Natural killer cell (primary cell): ENCODE data around the gene TMEM8B. TPM values are rescaled to one million over a fixed set of nuclear protein-coding genes. Genes with fewer than 3 reads are reported as not detected.
A peak's percentile ranks its signal among the peaks of the same experiment; 100 is the strongest.

Experiments used
- ATAC-seq, 3 donors: fragments of 150-1000 bp in 2 of 3; fragments of 200-7000 bp in 1 of 3; cut with Tn5 transposase; 1 replicate in 1 of 3; 2 replicates in 2 of 3; pipeline ENCODE4 v1.10.0; 2021; ENCODE audit warnings: mild to moderate bottlenecking in 2 of 3, moderate library complexity in 2 of 3
- DNase-seq, 2 donors: peaks; one replicate each; pipeline versions ENCODE4 v3.0.0 to v3.0.0-alpha.2; 2013 to 2021; ENCODE audit warnings: mixed read lengths in 1 of 2
- H3K27ac ChIP-seq: one replicate; pipeline ENCODE4 v1.5.1; 2013; ENCODE audit warnings: mild to moderate bottlenecking, low read length
- H3K27me3 ChIP-seq: one replicate; pipeline ENCODE4 v1.6.1; 2013; ENCODE audit warnings: low read length; ENCODE audit not compliant: control insufficient read depth, insufficient read depth
- H3K36me3 ChIP-seq: one replicate; pipeline ENCODE4 v1.6.1; 2013; ENCODE audit warnings: low read length; ENCODE audit not compliant: control insufficient read depth, insufficient read depth
- H3K4me1 ChIP-seq: one replicate; pipeline ENCODE4 v1.6.1; 2013; ENCODE audit warnings: low read length; ENCODE audit not compliant: control insufficient read depth, insufficient read depth
- H3K4me3 ChIP-seq: one replicate; pipeline ENCODE4 v1.5.1; 2013; ENCODE audit warnings: low read length
- H3K9me3 ChIP-seq: one replicate; pipeline ENCODE4 v1.6.1; 2013; ENCODE audit warnings: low read length; ENCODE audit not compliant: control insufficient read depth, insufficient read depth
- H3K27ac Mint-ChIP-seq, 2 donors: one replicate each; pipeline ENCODE4 v1.8.0; 2022; ENCODE audit warnings: mild to moderate bottlenecking in 2 of 2, mixed read lengths in 2 of 2, moderate library complexity in 1 of 2
- H3K27me3 Mint-ChIP-seq, 2 donors: one replicate each; pipeline ENCODE4 v1.8.0; 2022; ENCODE audit warnings: low read depth in 2 of 2, mixed read lengths in 2 of 2
- H3K36me3 Mint-ChIP-seq: one replicate; pipeline ENCODE4 v1.8.0; 2022; ENCODE audit warnings: mixed read lengths
- H3K4me1 Mint-ChIP-seq, 2 donors: one replicate each; pipeline ENCODE4 v1.8.0; 2022; ENCODE audit warnings: mixed read lengths in 2 of 2
- H3K4me3 Mint-ChIP-seq: one replicate; pipeline ENCODE4 v1.8.0; 2022; ENCODE audit warnings: mild to moderate bottlenecking, moderate library complexity, mixed read lengths
- H3K9me3 Mint-ChIP-seq, 2 donors: one replicate each; pipeline ENCODE4 v1.8.0; 2022; ENCODE audit warnings: mixed read lengths in 2 of 2
- WGBS: methylation state at CpG from one replicate; pipeline ENCODE4 v1.1.7; 2013; ENCODE audit warnings: missing lambda C conversion rate; ENCODE audit not compliant: insufficient coverage; 5-methylcytosine and 5-hydroxymethylcytosine counted together
- intact Hi-C: fragments of 100-400 bp; cut with micrococcal nuclease; formaldehyde crosslinking; loops from one replicate; pipeline ENCODE4 v1.14.2; 2022
- total RNA-seq, 4 donors: library from RNA; stranded (reverse); fragments of 120-200 nt in 1 of 4; gene quantifications; one replicate each; pipeline versions ENCODE4 v1.2.3 to v1.2.4, GENCODE V29; 2013 to 2022
- TF ChIP-seq, protein P1 (sequence below): fragments of 200-600 bp; IDR thresholded peaks from one replicate; pipeline ENCODE4 v1.8.0; 2022; ENCODE audit warnings: antibody characterized with exemption

TMEM8B gene
- total RNA-seq, 3 donors from 2014 or later (not counting 1 experiment from before 2014, with no cell fraction given), result 5.2 to 7.8 (median 5.4) TPM

- intact Hi-C loops, result no loop called here
- H3K27me3 Mint-ChIP-seq, result no peaks in the 10 kb centered on the region
- H3K36me3 Mint-ChIP-seq, result no peaks in the 10 kb centered on the region
- TF ChIP-seq, protein P1, sequence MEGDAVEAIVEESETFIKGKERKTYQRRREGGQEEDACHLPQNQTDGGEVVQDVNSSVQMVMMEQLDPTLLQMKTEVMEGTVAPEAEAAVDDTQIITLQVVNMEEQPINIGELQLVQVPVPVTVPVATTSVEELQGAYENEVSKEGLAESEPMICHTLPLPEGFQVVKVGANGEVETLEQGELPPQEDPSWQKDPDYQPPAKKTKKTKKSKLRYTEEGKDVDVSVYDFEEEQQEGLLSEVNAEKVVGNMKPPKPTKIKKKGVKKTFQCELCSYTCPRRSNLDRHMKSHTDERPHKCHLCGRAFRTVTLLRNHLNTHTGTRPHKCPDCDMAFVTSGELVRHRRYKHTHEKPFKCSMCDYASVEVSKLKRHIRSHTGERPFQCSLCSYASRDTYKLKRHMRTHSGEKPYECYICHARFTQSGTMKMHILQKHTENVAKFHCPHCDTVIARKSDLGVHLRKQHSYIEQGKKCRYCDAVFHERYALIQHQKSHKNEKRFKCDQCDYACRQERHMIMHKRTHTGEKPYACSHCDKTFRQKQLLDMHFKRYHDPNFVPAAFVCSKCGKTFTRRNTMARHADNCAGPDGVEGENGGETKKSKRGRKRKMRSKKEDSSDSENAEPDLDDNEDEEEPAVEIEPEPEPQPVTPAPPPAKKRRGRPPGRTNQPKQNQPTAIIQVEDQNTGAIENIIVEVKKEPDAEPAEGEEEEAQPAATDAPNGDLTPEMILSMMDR, result no peak
- DNase-seq (no peak), ATAC-seq (no peak)
- no peak overlapping the region for H3K4me3 ChIP-seq
- 90% methylated on average over 34 of the region's 34 CpGs for WGBS
- no peaks in the 10 kb centered on the region for H3K36me3 ChIP-seq
- no peak overlapping the region for H3K4me3 Mint-ChIP-seq
- peaks cover 30% of the 10 kb centered on the region for H3K4me1 ChIP-seq
- no peaks in the 10 kb centered on the region for H3K27me3 ChIP-seq
- H3K27ac ChIP-seq, result no peak overlapping the region
- peaks cover 0 to 12% of the 10 kb centered on the region in 2 donors for H3K4me1 Mint-ChIP-seq
- no peaks in the 10 kb centered on the region for H3K9me3 Mint-ChIP-seq
- H3K27ac Mint-ChIP-seq, result no peak overlapping the region
- H3K9me3 ChIP-seq, result no peaks in the 10 kb centered on the region
These were observed 80.9 kb downstream of the TMEM8B start for GRCh38 chr9:35909687-35910612.

- no peak for ATAC-seq
- no peaks in the 10 kb centered on the region for H3K27me3 Mint-ChIP-seq
- no peak overlapping the region for H3K27ac Mint-ChIP-seq
- H3K4me1 ChIP-seq, result peaks cover 30% of the 10 kb centered on the region
- H3K27ac ChIP-seq, result no peak overlapping the region
- no peaks in the 10 kb centered on the region for H3K9me3 ChIP-seq
- no peaks in the 10 kb centered on the region for H3K36me3 Mint-ChIP-seq
- no peaks in the 10 kb centered on the region for H3K9me3 Mint-ChIP-seq
- peak in 1 of 2 donors; percentile 71 for DNase-seq
- H3K4me3 Mint-ChIP-seq, result no peak overlapping the region
- no peak overlapping the region for H3K4me3 ChIP-seq
- H3K4me1 Mint-ChIP-seq, result peaks cover 0 to 12% of the 10 kb centered on the region in 2 donors
- TF ChIP-seq, protein P1, result no peak
- intact Hi-C loops, result no loop called here
- H3K36me3 ChIP-seq, result no peaks in the 10 kb centered on the region
- no peaks in the 10 kb centered on the region for H3K27me3 ChIP-seq
- 58% methylated on average over 14 of the region's 14 CpGs for WGBS
These were observed 81.8 kb downstream of the TMEM8B start for GRCh38 chr9:35910613-35911359.

DNA sequence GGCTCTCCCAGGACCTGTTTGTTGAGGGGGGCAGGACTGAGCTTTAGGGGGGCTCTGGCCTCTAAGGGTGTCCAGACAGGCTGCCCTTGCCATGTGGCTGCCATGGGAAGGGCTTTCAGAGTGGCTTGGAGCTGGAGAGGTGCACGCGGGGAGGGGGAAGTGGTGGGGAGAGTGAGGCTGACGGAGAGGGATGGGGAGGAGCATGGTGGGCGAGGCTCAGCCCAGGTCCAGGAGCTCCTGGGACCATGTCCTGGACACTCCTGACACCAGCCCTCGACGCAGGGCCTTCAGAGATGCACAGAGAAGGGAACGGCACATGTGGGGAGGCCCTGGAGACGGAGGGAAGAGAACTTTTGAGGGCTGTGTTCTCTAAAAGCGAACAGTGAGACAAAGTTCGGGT, 82.7 kb downstream of the TMEM8B start:
- intact Hi-C loops, result no loop called here
- Mint-ChIP-seq H3K9me3 (no peaks in the 10 kb centered on the region), H3K4me3 (no peak overlapping the region), H3K4me1 (peaks cover 0 to 12% of the 10 kb centered on the region in 2 donors), H3K27me3 (no peaks in the 10 kb centered on the region), H3K27ac (no peak overlapping the region), H3K36me3 (no peaks in the 10 kb centered on the region)
- WGBS, result 79% methylated on average over 10 of the region's 10 CpGs
- TF ChIP-seq, protein P1, result no peak
- no peaks in the 10 kb centered on the region for H3K36me3 ChIP-seq
- H3K4me3 ChIP-seq, result no peak overlapping the region
- DNase-seq (no peak), ATAC-seq (no peak)
- H3K27ac ChIP-seq, result no peak overlapping the region
- no peaks in the 10 kb centered on the region for H3K27me3 ChIP-seq
- H3K4me1 ChIP-seq, result peaks cover 30% of the 10 kb centered on the region
- no peaks in the 10 kb centered on the region for H3K9me3 ChIP-seq
